H9 (cell line): ENCODE measurements around the gene DNASE1. TPM values are rescaled to one million over a fixed set of nuclear protein-coding genes. Genes with fewer than 3 reads are reported as not detected.

Experiments used
- DNase-seq: peaks from one replicate; pipeline ENCODE4 v3.0.0-alpha.2; 2017
- H2AFZ ChIP-seq: one replicate; pipeline ENCODE4 v1.6.1; 2013; ENCODE audit warnings: mild to moderate bottlenecking, low read length, control low read depth, moderate library complexity
- H2AK5ac ChIP-seq: 2 replicates; pipeline ENCODE4 v1.6.1; 2013; ENCODE audit warnings: low read length, control low read depth, mixed read lengths; ENCODE audit not compliant: insufficient read length
- H2BK120ac ChIP-seq: one replicate; pipeline ENCODE4 v1.6.1; 2013; ENCODE audit warnings: low read depth, mild to moderate bottlenecking, low read length, control low read depth, inconsistent platforms; ENCODE audit not compliant: poor library complexity, severe bottlenecking
- H2BK12ac ChIP-seq: 2 replicates; pipeline ENCODE4 v1.6.1; 2013; ENCODE audit warnings: low read length, control low read depth, mixed read lengths, low read depth; ENCODE audit not compliant: insufficient read length
- H2BK15ac ChIP-seq: 2 replicates; pipeline ENCODE4 v1.6.1; 2013; ENCODE audit warnings: low read depth, low read length, control low read depth
- H2BK20ac ChIP-seq: one replicate; pipeline ENCODE4 v1.6.1; 2013; ENCODE audit warnings: low read depth, mild to moderate bottlenecking, low read length, control low read depth, inconsistent platforms; ENCODE audit not compliant: poor library complexity, severe bottlenecking
- H2BK5ac ChIP-seq: 2 replicates; pipeline ENCODE4 v1.6.1; 2013; ENCODE audit warnings: low read length, control low read depth, mixed read lengths; ENCODE audit not compliant: insufficient read length
- H3K14ac ChIP-seq: 2 replicates; pipeline ENCODE4 v1.6.1; 2013; ENCODE audit warnings: low read length, control low read depth; ENCODE audit not compliant: insufficient read depth
- H3K18ac ChIP-seq: 2 replicates; pipeline ENCODE4 v1.6.1; 2013; ENCODE audit warnings: low read depth, mild to moderate bottlenecking, mixed read lengths, low read length, control low read depth; ENCODE audit not compliant: insufficient read length
- H3K23ac ChIP-seq: 2 replicates; pipeline ENCODE4 v1.6.1; 2013; ENCODE audit warnings: low read length, control low read depth, mixed read lengths, low read depth; ENCODE audit not compliant: insufficient read length
- H3K23me2 ChIP-seq: 2 replicates; pipeline ENCODE4 v1.6.1; 2013; ENCODE audit warnings: low read depth, mild to moderate bottlenecking, mixed read lengths, low read length, control low read depth; ENCODE audit not compliant: insufficient read length, poor library complexity, severe bottlenecking
- H3K27ac ChIP-seq: 2 replicates; pipeline ENCODE4 v1.5.1; 2013; ENCODE audit warnings: low read length, control low read depth, mixed read lengths, low read depth; ENCODE audit not compliant: insufficient read length
- H3K27me3 ChIP-seq: 2 replicates; pipeline ENCODE4 v1.6.1; 2013; ENCODE audit warnings: low read length, control low read depth, inconsistent platforms; ENCODE audit not compliant: insufficient read depth
- H3K4ac ChIP-seq: 2 replicates; pipeline ENCODE4 v1.6.1; 2013; ENCODE audit warnings: low read depth, mild to moderate bottlenecking, control low read depth, inconsistent platforms, low read length, moderate library complexity
- H3K4me1 ChIP-seq: 2 replicates; pipeline ENCODE4 v1.6.1; 2013; ENCODE audit warnings: low read length, control low read depth, inconsistent platforms; ENCODE audit not compliant: insufficient read depth
- H3K4me2 ChIP-seq: 2 replicates; pipeline ENCODE4 v1.6.1; 2013; ENCODE audit warnings: low read length, control low read depth, mixed read lengths; ENCODE audit not compliant: insufficient read length, insufficient read depth
- H3K56ac ChIP-seq: 2 replicates; pipeline ENCODE4 v1.6.1; 2013; ENCODE audit warnings: low read depth, mild to moderate bottlenecking, mixed read lengths, low read length, control low read depth; ENCODE audit not compliant: insufficient read length
- H3K79me1 ChIP-seq: 2 replicates; pipeline ENCODE4 v1.6.1; 2013; ENCODE audit warnings: low read depth, mild to moderate bottlenecking, moderate library complexity, low read length, control low read depth, inconsistent platforms; ENCODE audit not compliant: insufficient read depth, poor library complexity, severe bottlenecking
- H3K79me2 ChIP-seq: 2 replicates; pipeline ENCODE4 v1.6.1; 2013; ENCODE audit warnings: low read length, control low read depth, inconsistent platforms; ENCODE audit not compliant: insufficient read depth
- H3K9ac ChIP-seq: 2 replicates; pipeline ENCODE4 v1.6.1; 2013; ENCODE audit warnings: low read length, control low read depth, mixed read lengths; ENCODE audit not compliant: insufficient read length; ENCODE audit errors: extremely low read depth
- H3K9me3 ChIP-seq: one replicate; pipeline ENCODE4 v1.6.1; 2013; ENCODE audit warnings: low read depth, low read length, inconsistent platforms; ENCODE audit not compliant: control insufficient read depth
- H3T11ph ChIP-seq: one replicate; pipeline ENCODE4 v1.6.1; 2013; ENCODE audit warnings: mild to moderate bottlenecking, low read length, control low read depth, inconsistent platforms
- H4K20me1 ChIP-seq: one replicate; pipeline ENCODE4 v1.6.1; 2013; ENCODE audit not compliant: control insufficient read depth, insufficient read length, insufficient read depth
- H4K5ac ChIP-seq: 2 replicates; pipeline ENCODE4 v1.6.1; 2013; ENCODE audit warnings: low read depth, mild to moderate bottlenecking, mixed read lengths, low read length, control low read depth; ENCODE audit not compliant: insufficient read length
- H4K8ac ChIP-seq: replicated peaks from 2 replicates; pipeline ENCODE4 v1.6.1; 2013; ENCODE audit warnings: low read length, control low read depth, mixed read lengths, low read depth; ENCODE audit not compliant: insufficient read length
- H4K91ac ChIP-seq: 2 replicates; pipeline ENCODE4 v1.6.1; 2013; ENCODE audit warnings: low read depth, mild to moderate bottlenecking, moderate library complexity, mixed read lengths, low read length, control low read depth; ENCODE audit not compliant: insufficient read length
- H3K27ac Mint-ChIP-seq, 3 experiments: 2 replicates in 2 of 3; 3 replicates in 1 of 3; pipeline ENCODE4 v1.8.0; 2020 to 2021; ENCODE audit warnings: mixed read lengths in 3 of 3, mild to moderate bottlenecking in 1 of 3, moderate library complexity in 1 of 3
- H3K27me3 Mint-ChIP-seq: 2 replicates; pipeline ENCODE4 v1.8.0; 2021; ENCODE audit warnings: low read depth, mild to moderate bottlenecking, moderate library complexity, mixed read lengths
- H3K36me3 Mint-ChIP-seq, 3 experiments: 2 replicates in 2 of 3; 3 replicates in 1 of 3; pipeline ENCODE4 v1.8.0; 2020 to 2021; ENCODE audit warnings: low read depth in 3 of 3, mixed read lengths in 3 of 3; ENCODE audit not compliant: insufficient read depth in 1 of 3
- H3K4me1 Mint-ChIP-seq, 2 experiments: 2 replicates each; pipeline ENCODE4 v1.8.0; 2020; ENCODE audit warnings: mixed read lengths in 2 of 2
- H3K4me3 Mint-ChIP-seq, 2 experiments: 2 replicates in 1 of 2; 3 replicates in 1 of 2; pipeline ENCODE4 v1.8.0; 2020 to 2021; ENCODE audit warnings: mild to moderate bottlenecking in 2 of 2, mixed read lengths in 2 of 2, moderate library complexity in 1 of 2
- H3K9me3 Mint-ChIP-seq, 2 experiments: 2 replicates in 1 of 2; 3 replicates in 1 of 2; pipeline ENCODE4 v1.8.0; 2020; ENCODE audit warnings: mild to moderate bottlenecking in 2 of 2, mixed read lengths in 2 of 2, moderate library complexity in 1 of 2
- CTCF ChIP-seq: fragments of 200-600 bp; sonication (generic); conservative IDR thresholded peaks from 3 replicates; pipeline ENCODE4 v1.8.0; 2021; ENCODE audit warnings: antibody characterized with exemption, mild to moderate bottlenecking
- WGBS: extraction: QIAGEN DNeasy Blood & Tissue Kit; methylation state at CpG from one replicate; pipeline ENCODE4 v1.1.7; 2013; ENCODE audit warnings: missing lambda C conversion rate, low lambda C conversion rate, mixed read lengths; ENCODE audit not compliant: insufficient read length; ENCODE audit errors: extremely low coverage; 5-methylcytosine and 5-hydroxymethylcytosine counted together
- total RNA-seq: library from RNA; stranded (reverse); gene quantifications from 2 replicates; pipeline ENCODE4 v1.2.1, GENCODE V29; 2021

The DNASE1 gene
- total RNA-seq, 1 experiment from 2014 or later = 10.1 TPM

- H2BK5ac ChIP-seq = no peak overlapping the region
- no peak overlapping the region for H3K4ac ChIP-seq
- no peak overlapping the region for H2BK120ac ChIP-seq
- peaks cover 45 to 81% (median 79%) of the 10 kb centered on the region in 3 experiments for H3K36me3 Mint-ChIP-seq
- H4K5ac ChIP-seq = no peak overlapping the region
- no peak overlapping the region for H3K27ac Mint-ChIP-seq
- H3K23me2 ChIP-seq = no peaks in the 10 kb centered on the region
- H2BK20ac ChIP-seq = no peak overlapping the region
- H2AFZ ChIP-seq = no peak overlapping the region
- no peaks in the 10 kb centered on the region for H3K9me3 ChIP-seq
- H3K14ac ChIP-seq = no peak overlapping the region
- H3K4me3 Mint-ChIP-seq = no peak overlapping the region
- H3K4me1 Mint-ChIP-seq = no peaks in the 10 kb centered on the region
- no peaks in the 10 kb centered on the region for H3K27me3 Mint-ChIP-seq
- H3K4me1 ChIP-seq = no peaks in the 10 kb centered on the region
- H4K91ac ChIP-seq = no peak overlapping the region
- no peaks in the 10 kb centered on the region for H3K27me3 ChIP-seq
- H3K18ac ChIP-seq = no peak overlapping the region
- H3K4me2 ChIP-seq = no peak overlapping the region
- H4K20me1 ChIP-seq = no peaks in the 10 kb centered on the region
- no peaks in the 10 kb centered on the region for H3K79me2 ChIP-seq
- H4K8ac ChIP-seq = no peak overlapping the region
- H3K9me3 Mint-ChIP-seq = no peaks in the 10 kb centered on the region
- no peak overlapping the region for H3K9ac ChIP-seq
- peak; percentile 35 for DNase-seq
- H3K27ac ChIP-seq = no peak overlapping the region
- H2BK15ac ChIP-seq = no peak overlapping the region
- WGBS = no CpG with 5 or more reads among the region's 6 CpGs
- no peak overlapping the region for H3K23ac ChIP-seq
- no peak overlapping the region for H2AK5ac ChIP-seq
- no peak; the same call in 2 of the 3 replicates for TF ChIP-seq CTCF
- H3T11ph ChIP-seq = no peak overlapping the region
- H3K79me1 ChIP-seq = no peaks in the 10 kb centered on the region
- H2BK12ac ChIP-seq = no peak overlapping the region
- H3K56ac ChIP-seq = no peak overlapping the region
Measured at GRCh38 chr16:3665508-3665907, 11.0 kb downstream of the DNASE1 start.
